GM12878 (cell line): ENCODE data around the gene AP1B1. TPM values are rescaled to one million over a fixed set of nuclear protein-coding genes. Genes with fewer than 3 reads are reported as not detected.

ENCODE experiments used
- BACH1 ChIP-seq: fragments of 450-650 bp; IDR thresholded peaks from 2 replicates; pipeline ENCODE4 v1.6.1; 2017; ENCODE audit warnings: mild to moderate bottlenecking, borderline replicate concordance
- BHLHE40 ChIP-seq, 2 experiments: fragments of 450-650 bp in 1 of 2; IDR thresholded peaks; 2 replicates each; pipeline ENCODE4 v1.6.1; 2011 to 2017; ENCODE audit warnings: low read depth in 2 of 2, borderline replicate concordance in 1 of 2, improper control_type of control experiment in 1 of 2, low read length in 1 of 2, mild to moderate bottlenecking in 1 of 2
- BMI1 ChIP-seq: fragments of 450-650 bp; IDR thresholded peaks from 2 replicates; pipeline ENCODE4 v1.6.1; 2016; ENCODE audit warnings: mild to moderate bottlenecking, moderate library complexity, borderline replicate concordance
- EP300 ChIP-seq, 2 experiments: fragments of 150-350 bp in 1 of 2; IDR thresholded peaks; 2 replicates each; pipeline ENCODE4 v1.6.1; 2011 to 2012; ENCODE audit warnings: low read depth in 2 of 2, low read length in 2 of 2, borderline replicate concordance in 1 of 2, improper control_type of control experiment in 1 of 2, inconsistent platforms in 1 of 2; ENCODE audit not compliant: control insufficient read depth in 1 of 2
- EZH2 ChIP-seq: IDR thresholded peaks from 2 replicates; pipeline ENCODE4 v1.6.1; 2012; ENCODE audit warnings: low read depth, mild to moderate bottlenecking, control low read depth, inconsistent platforms, low read length, borderline replicate concordance; ENCODE audit not compliant: control insufficient read depth
- FOS ChIP-seq: IDR thresholded peaks from 3 replicates; pipeline ENCODE4 v1.6.1; 2011; ENCODE audit warnings: borderline replicate concordance; ENCODE audit not compliant: insufficient read length; ENCODE audit errors: extremely low read depth
- IKZF2 ChIP-seq, 2 experiments: fragments of 450-650 bp; IDR thresholded peaks; 2 replicates each; pipeline ENCODE4 v1.6.1; 2017; ENCODE audit warnings: mild to moderate bottlenecking in 2 of 2, moderate library complexity in 2 of 2
- MTA2 ChIP-seq: fragments of 450-650 bp; IDR thresholded peaks from 2 replicates; pipeline ENCODE4 v1.6.1; 2016; ENCODE audit warnings: low read depth, mild to moderate bottlenecking, moderate library complexity
- PAX8 ChIP-seq: fragments of 450-650 bp; IDR thresholded peaks from 2 replicates; pipeline ENCODE4 v1.6.1; 2017; ENCODE audit warnings: mild to moderate bottlenecking, moderate library complexity
- POLR2AphosphoS5 ChIP-seq: IDR thresholded peaks from 2 replicates; pipeline ENCODE4 v1.6.1; 2011; ENCODE audit warnings: mild to moderate bottlenecking, low read length, inconsistent platforms
- RBBP5 ChIP-seq: fragments of 200-600 bp; sonication (generic); conservative IDR thresholded peaks from 2 replicates; pipeline ENCODE4 v1.6.1; 2016
- RCOR1 ChIP-seq: conservative IDR thresholded peaks from 2 replicates; pipeline ENCODE4 v1.6.1; 2012; ENCODE audit warnings: low read depth, low read length, improper control_type of control experiment
- RFX5 ChIP-seq: IDR thresholded peaks from 2 replicates; pipeline ENCODE4 v1.6.1; 2011; ENCODE audit warnings: low read depth, low read length, improper control_type of control experiment
- SPI1 ChIP-seq: IDR thresholded peaks from 2 replicates; pipeline ENCODE4 v1.6.1; 2011; ENCODE audit warnings: low read depth, mild to moderate bottlenecking, low read length, moderate library complexity, borderline replicate concordance; ENCODE audit not compliant: insufficient read depth
- SREBF1 ChIP-seq: IDR thresholded peaks from 2 replicates; pipeline ENCODE4 v1.6.1; 2012; ENCODE audit warnings: mild to moderate bottlenecking, low read length
- YBX1 ChIP-seq: fragments of 450-650 bp; IDR thresholded peaks from 2 replicates; pipeline ENCODE4 v1.6.1; 2016; ENCODE audit warnings: antibody characterized with exemption
- polyA plus RNA-seq, 11 experiments: library from polyadenylated mRNA; depleted of rRNA in 4 of 11; unstranded in 6 of 11; stranded (reverse) in 5 of 11; fragments of >200 nt; fragmentation: Nextera tagmentation in 4 of 11; fragmentation: Illumina TruSeq in 1 of 11; extraction: Ambion mirVana in 4 of 11; extraction: Trizol in 1 of 11; gene quantifications; 1 replicate in 1 of 11; 2 replicates in 10 of 11; pipeline versions ENCODE4 v1.2.1 to v1.2.3, GENCODE V29; 2011 to 2016; ENCODE audit warnings: inconsistent platforms in 2 of 11, missing spikeins in 2 of 11, low read depth in 1 of 11
- total RNA-seq, 4 experiments: library from RNA; depleted of rRNA in 3 of 4; stranded (reverse); fragments of >200 nt in 3 of 4; fragmentation: Illumina TruSeq in 1 of 4; extraction: Trizol in 1 of 4; gene quantifications; 2 replicates each; pipeline versions ENCODE4 v1.2.1 to v1.2.3, GENCODE V29; 2013 to 2021
- TF ChIP-seq, protein P1 (sequence below): fragments of 450-650 bp; IDR thresholded peaks from 2 replicates; pipeline ENCODE4 v1.6.1; 2017; ENCODE audit warnings: antibody characterized with exemption, mild to moderate bottlenecking, moderate library complexity
- TF ChIP-seq, protein P2 (sequence below): fragments of 450-650 bp; IDR thresholded peaks from 2 replicates; pipeline ENCODE4 v1.6.1; 2016; ENCODE audit warnings: mild to moderate bottlenecking
- TF ChIP-seq, protein P3 (sequence below): IDR thresholded peaks from 2 replicates; pipeline ENCODE4 v1.6.1; 2011; ENCODE audit warnings: low read depth, mild to moderate bottlenecking, low read length, moderate library complexity, borderline replicate concordance; ENCODE audit errors: extremely low read depth
- TF ChIP-seq, protein P4 (sequence below): fragments of 450-650 bp; formaldehyde crosslinking; IDR thresholded peaks from 2 replicates; pipeline ENCODE4 v1.5.0; 2022; ENCODE audit warnings: mild to moderate bottlenecking, missing genetic modification characterization

AP1B1 gene
- total and polyA plus RNA-seq, 10 of the 15 experiments (the other 5 are each of a cell fraction or from before 2014, with no cell fraction given): 2.1 to 98.6 (median 57.8) TPM

DNA sequence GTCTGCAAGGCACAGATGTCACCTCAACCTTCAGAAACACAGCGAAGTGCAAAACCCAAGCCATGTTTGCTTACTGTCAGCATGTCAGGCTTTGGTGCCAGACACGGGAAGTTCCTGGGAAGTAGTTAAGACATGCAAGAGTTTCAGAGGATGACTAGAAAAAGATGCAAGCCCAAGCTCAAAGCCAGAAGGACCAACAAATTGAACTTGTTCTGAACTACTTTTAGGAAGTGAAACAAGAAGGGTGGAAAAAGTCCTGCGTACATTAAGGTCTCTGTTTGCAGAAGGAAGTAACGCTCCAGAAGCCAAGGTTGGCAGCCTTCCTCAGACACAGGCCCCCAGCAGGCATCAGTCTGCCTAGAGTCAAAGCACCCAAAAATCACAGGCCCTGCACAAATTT lies 2.6 kb downstream of the AP1B1 start (continued):
- TF ChIP-seq, protein P1, sequence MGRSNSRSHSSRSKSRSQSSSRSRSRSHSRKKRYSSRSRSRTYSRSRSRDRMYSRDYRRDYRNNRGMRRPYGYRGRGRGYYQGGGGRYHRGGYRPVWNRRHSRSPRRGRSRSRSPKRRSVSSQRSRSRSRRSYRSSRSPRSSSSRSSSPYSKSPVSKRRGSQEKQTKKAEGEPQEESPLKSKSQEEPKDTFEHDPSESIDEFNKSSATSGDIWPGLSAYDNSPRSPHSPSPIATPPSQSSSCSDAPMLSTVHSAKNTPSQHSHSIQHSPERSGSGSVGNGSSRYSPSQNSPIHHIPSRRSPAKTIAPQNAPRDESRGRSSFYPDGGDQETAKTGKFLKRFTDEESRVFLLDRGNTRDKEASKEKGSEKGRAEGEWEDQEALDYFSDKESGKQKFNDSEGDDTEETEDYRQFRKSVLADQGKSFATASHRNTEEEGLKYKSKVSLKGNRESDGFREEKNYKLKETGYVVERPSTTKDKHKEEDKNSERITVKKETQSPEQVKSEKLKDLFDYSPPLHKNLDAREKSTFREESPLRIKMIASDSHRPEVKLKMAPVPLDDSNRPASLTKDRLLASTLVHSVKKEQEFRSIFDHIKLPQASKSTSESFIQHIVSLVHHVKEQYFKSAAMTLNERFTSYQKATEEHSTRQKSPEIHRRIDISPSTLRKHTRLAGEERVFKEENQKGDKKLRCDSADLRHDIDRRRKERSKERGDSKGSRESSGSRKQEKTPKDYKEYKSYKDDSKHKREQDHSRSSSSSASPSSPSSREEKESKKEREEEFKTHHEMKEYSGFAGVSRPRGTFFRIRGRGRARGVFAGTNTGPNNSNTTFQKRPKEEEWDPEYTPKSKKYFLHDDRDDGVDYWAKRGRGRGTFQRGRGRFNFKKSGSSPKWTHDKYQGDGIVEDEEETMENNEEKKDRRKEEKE: no peak
- TF ChIP-seq EP300 (IDR thresholded peaks at IDR 0.05; ENCODE audit: borderline replicate concordance in 1 of 2, control insufficient read depth in 1 of 2, low read depth in 2 of 2, low read length in 2 of 2) (peak in 1 of 2 experiments; percentile 62; a peak in 1 of 4 replicates), YBX1 (no peak), RCOR1 (no peak), RFX5 (no peak), MTA2 (0 out of 2 replicates have a peak, but pooled peaks have one; percentile 13), SREBF1 (no peak), POLR2AphosphoS5 (no peak), BHLHE40 (IDR thresholded peaks at IDR 0.05; ENCODE audit: borderline replicate concordance in 1 of 2, low read depth in 2 of 2, low read length in 1 of 2) (no peak), BACH1 (no peak), RBBP5 (no peak), PAX8 (no peak), FOS (no peak), BMI1 (no peak), EZH2 (no peak), SPI1 (peak; percentile 93), IKZF2 (IDR thresholded peaks at IDR 0.05) (peak; percentile 58 to 68; a peak in 3 of 4 replicates)
- TF ChIP-seq, protein P2, sequence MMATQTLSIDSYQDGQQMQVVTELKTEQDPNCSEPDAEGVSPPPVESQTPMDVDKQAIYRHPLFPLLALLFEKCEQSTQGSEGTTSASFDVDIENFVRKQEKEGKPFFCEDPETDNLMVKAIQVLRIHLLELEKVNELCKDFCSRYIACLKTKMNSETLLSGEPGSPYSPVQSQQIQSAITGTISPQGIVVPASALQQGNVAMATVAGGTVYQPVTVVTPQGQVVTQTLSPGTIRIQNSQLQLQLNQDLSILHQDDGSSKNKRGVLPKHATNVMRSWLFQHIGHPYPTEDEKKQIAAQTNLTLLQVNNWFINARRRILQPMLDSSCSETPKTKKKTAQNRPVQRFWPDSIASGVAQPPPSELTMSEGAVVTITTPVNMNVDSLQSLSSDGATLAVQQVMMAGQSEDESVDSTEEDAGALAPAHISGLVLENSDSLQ: peak; percentile 24; the same call in 1 of the 2 replicates
- TF ChIP-seq, protein P3, sequence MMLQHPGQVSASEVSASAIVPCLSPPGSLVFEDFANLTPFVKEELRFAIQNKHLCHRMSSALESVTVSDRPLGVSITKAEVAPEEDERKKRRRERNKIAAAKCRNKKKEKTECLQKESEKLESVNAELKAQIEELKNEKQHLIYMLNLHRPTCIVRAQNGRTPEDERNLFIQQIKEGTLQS: no peak
- TF ChIP-seq, protein P4, sequence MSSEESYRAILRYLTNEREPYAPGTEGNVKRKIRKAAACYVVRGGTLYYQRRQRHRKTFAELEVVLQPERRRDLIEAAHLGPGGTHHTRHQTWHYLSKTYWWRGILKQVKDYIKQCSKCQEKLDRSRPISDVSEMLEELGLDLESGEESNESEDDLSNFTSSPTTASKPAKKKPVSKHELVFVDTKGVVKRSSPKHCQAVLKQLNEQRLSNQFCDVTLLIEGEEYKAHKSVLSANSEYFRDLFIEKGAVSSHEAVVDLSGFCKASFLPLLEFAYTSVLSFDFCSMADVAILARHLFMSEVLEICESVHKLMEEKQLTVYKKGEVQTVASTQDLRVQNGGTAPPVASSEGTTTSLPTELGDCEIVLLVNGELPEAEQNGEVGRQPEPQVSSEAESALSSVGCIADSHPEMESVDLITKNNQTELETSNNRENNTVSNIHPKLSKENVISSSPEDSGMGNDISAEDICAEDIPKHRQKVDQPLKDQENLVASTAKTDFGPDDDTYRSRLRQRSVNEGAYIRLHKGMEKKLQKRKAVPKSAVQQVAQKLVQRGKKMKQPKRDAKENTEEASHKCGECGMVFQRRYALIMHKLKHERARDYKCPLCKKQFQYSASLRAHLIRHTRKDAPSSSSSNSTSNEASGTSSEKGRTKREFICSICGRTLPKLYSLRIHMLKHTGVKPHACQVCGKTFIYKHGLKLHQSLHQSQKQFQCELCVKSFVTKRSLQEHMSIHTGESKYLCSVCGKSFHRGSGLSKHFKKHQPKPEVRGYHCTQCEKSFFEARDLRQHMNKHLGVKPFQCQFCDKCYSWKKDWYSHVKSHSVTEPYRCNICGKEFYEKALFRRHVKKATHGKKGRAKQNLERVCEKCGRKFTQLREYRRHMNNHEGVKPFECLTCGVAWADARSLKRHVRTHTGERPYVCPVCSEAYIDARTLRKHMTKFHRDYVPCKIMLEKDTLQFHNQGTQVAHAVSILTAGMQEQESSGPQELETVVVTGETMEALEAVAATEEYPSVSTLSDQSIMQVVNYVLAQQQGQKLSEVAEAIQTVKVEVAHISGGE: no peak
